Prostate gland (tissue), 2 donors: ENCODE data around the gene VSIG2. TPM values are rescaled to one million over a fixed set of nuclear protein-coding genes. Genes with fewer than 3 reads are reported as not detected.
A peak's percentile ranks its signal among the peaks of the same experiment; 100 is the strongest.

Experiments used
- DNase-seq: peaks from one replicate; pipeline ENCODE4 v3.0.0-alpha.2; 2019; ENCODE audit warnings: low spot score
- H3K27ac ChIP-seq, 2 donors: fragments of 200-600 bp; sonication (generic); 2 replicates each; pipeline ENCODE4 v1.5.1; 2017 to 2019
- H3K27me3 ChIP-seq: fragments of 200-600 bp; sonication (generic); replicated peaks from 2 replicates; pipeline ENCODE4 v1.5.1; 2019; ENCODE audit not compliant: insufficient read depth
- H3K36me3 ChIP-seq, 2 donors: fragments of 200-600 bp; sonication (generic); 1 replicate in 1 of 2; 2 replicates in 1 of 2; pipeline versions ENCODE4 v1.5.1 to v1.8.1; 2017 to 2019
- H3K4me1 ChIP-seq: fragments of 200-600 bp; sonication (generic); replicated peaks from 2 replicates; pipeline ENCODE4 v1.5.1; 2019
- H3K4me3 ChIP-seq, 2 donors: fragments of 200-600 bp; sonication (generic); 2 replicates each; pipeline ENCODE4 v1.5.1; 2017 to 2019
- H3K9me3 ChIP-seq: fragments of 200-600 bp; sonication (generic); 2 replicates; pipeline ENCODE4 v1.5.1; 2017
- CTCF ChIP-seq, 4 experiments: fragments of 200-600 bp in 2 of 4; fragments of 450-650 bp in 2 of 4; sonication (generic) in 2 of 4; IDR thresholded peaks; 1 replicate in 3 of 4; 2 replicates in 1 of 4; pipeline ENCODE4 v1.5.1; 2016 to 2019; ENCODE audit warnings: antibody characterized with exemption in 4 of 4, mild to moderate bottlenecking in 2 of 4, moderate library complexity in 2 of 4
- POLR2A ChIP-seq: fragments of 450-650 bp; IDR thresholded peaks from one replicate; pipeline ENCODE4 v1.6.1; 2016; ENCODE audit warnings: antibody characterized with exemption, mild to moderate bottlenecking
- POLR2AphosphoS5 ChIP-seq: sonication (generic); formaldehyde crosslinking; IDR thresholded peaks from one replicate; pipeline ENCODE4 v1.6.1; 2017; ENCODE audit warnings: antibody characterized with exemption
- WGBS: methylation state at CpG from one replicate; pipeline ENCODE4 v1.1.5; 2018; 5-methylcytosine and 5-hydroxymethylcytosine counted together
- intact Hi-C: fragments of 100-400 bp; cut with DNase I; formaldehyde crosslinking; loops from one replicate; pipeline ENCODE4 v1.14.2; 2022
- total RNA-seq, 2 donors: library from RNA; depleted of rRNA; stranded (reverse); fragments of >200 nt; gene quantifications; one replicate each; pipeline ENCODE4 v1.1.0, GENCODE V29; 2016

VSIG2 gene
- total RNA-seq, 2 donors from 2014 or later = 28.2 to 38.6 TPM

DNA sequence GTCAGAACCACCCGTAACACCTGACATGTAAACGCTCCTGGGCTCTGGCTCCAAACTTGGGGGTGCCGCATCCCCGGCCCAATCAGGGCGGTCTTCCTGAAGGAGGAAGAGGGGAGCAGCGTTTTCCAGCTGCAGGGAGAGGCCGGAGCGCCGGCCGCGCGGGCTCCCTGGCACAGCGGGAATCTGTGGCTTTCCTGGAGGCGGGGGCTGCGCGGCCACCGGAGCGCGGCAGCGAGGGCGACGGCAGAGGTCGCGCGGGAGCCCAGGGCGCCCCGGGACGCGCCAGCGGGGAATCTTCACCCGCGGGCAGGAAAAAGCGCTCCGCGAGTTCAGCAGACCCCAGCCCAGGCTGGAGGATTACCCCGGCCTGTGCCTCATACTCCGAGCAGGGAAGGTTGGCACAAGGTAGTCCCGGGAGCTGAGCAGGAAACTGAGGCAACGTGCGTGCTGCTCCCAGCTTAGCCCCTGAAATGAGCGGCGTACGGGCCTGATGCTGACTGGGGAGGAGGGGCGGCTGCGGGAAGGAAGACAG, 10.6 kb upstream of the VSIG2 start:
- peaks cover 19% of the 10 kb centered on the region for H3K27me3 ChIP-seq
- no peak overlapping the region for H3K27ac ChIP-seq
- peak overlapping the region; percentile 16 to 35 for H3K4me3 ChIP-seq
- WGBS = 3% methylated on average over 45 of the region's 45 CpGs
- H3K9me3 ChIP-seq = no peaks in the 10 kb centered on the region
- DNase-seq = no peak
- peaks cover 13% of the 10 kb centered on the region for H3K4me1 ChIP-seq
- H3K36me3 ChIP-seq = no peaks in the 10 kb centered on the region
- TF ChIP-seq POLR2AphosphoS5 (no peak), CTCF (IDR thresholded peaks at IDR 0.05) (no peak), POLR2A (no peak)
- intact Hi-C loops = loop anchor here (2.0 kb wide), 1 partner anchor 90 kb away; the partner anchor contains the start of genes SIAE and SPA17

GRCh38 chr11:124762105-124762623, 10.1 kb upstream of the VSIG2 start, which contains the start of gene ESAM:
Gene ESAM (minus strand): TSS chr11:124762290. CDS start chr11:124762154, 136 bp downstream.
- TF ChIP-seq CTCF (IDR thresholded peaks at IDR 0.05) (no peak), POLR2A (no peak), POLR2AphosphoS5 (no peak)
- Histone ChIP-seq H3K27me3 (peaks cover 19% of the 10 kb centered on the region), H3K36me3 (no peaks in the 10 kb centered on the region), H3K4me1 (peaks cover 13% of the 10 kb centered on the region), H3K4me3 (peak within 1 kb of the TSS; percentile 16 to 35), H3K9me3 (no peaks in the 10 kb centered on the region), H3K27ac (peak within 1 kb of the TSS; percentile 43 to 48)
- no peak for DNase-seq
- intact Hi-C loops = loop anchor here (2.0 kb wide), 1 partner anchor 89 kb away; the partner anchor contains the start of genes SIAE and SPA17
- 1% methylated on average over 45 of the region's 55 CpGs for WGBS

DNA sequence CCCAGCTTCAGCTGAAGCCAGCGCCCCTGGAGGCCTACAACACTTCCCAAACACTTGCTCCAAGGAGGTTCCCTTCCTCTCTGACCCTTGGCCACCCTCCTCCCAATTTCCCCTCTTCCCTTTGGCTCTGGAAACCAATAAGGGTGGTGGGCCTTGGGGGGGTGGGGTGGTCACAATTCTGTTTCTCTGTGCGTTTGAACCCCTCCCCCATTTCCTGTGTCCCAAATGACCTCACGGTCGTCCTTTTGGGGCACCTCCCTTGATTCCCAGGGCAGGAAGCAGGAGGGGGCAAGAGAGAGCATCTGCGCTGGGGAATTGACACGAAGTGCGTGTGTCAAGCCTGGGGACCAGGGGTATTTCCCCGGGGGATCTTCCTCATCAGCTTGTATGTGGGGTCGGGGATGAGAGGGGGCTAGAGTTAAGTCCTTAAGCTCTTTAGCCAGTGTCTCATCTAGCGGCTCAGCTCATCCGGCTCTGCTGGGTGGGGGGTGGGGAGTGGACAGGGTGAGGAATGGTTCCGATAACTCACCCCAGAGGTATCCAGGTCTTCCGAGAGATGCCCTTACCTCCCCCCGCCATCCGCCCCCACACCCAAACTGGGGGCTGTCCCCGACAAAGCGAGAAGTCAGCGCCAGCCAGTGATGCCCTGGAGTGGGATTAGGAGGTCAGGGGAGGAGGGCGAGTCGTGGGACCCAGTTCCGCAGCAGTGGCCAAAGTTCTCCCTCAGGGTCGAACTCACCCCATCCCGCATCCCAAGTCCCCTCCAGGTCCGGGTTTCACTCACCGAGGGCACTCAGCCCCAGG, 9.4 kb upstream of the VSIG2 start:
- WGBS = 27% methylated on average over 25 of the region's 25 CpGs
- peak overlapping the region; percentile 43 to 48 for H3K27ac ChIP-seq
- H3K4me3 ChIP-seq = peak overlapping the region; percentile 16 to 35
- DNase-seq = no peak
- no peaks in the 10 kb centered on the region for H3K9me3 ChIP-seq
- H3K27me3 ChIP-seq = peaks cover 19% of the 10 kb centered on the region
- TF ChIP-seq POLR2AphosphoS5 (no peak), POLR2A (no peak), CTCF (IDR thresholded peaks at IDR 0.05) (no peak)
- intact Hi-C loops = loop anchor here (2.0 kb wide), 1 partner anchor 89 kb away; the partner anchor contains the start of genes SIAE and SPA17
- no peaks in the 10 kb centered on the region for H3K36me3 ChIP-seq
- H3K4me1 ChIP-seq = peaks cover 13% of the 10 kb centered on the region

DNA sequence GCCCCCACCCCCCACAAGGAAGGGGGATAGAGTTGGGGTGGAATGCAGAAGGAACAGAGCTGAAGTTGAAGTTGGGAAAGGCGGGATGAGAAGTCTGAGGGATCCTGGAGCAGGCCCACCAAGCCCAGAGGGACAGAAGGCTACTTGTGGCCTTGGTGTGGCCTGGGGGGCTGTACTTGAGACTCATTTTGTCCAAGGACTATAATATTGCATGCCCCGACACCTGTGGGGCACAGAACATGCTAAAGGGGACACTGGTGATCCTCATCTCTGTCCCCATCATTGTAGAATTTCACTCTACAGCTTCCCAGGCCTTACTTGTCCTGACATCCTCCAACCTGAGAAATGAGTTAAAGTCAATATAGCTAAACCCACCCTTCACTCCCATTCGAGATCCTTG, 8.8 kb upstream of the VSIG2 start:
- Histone ChIP-seq H3K36me3 (no peaks in the 10 kb centered on the region), H3K27me3 (peaks cover 19% of the 10 kb centered on the region), H3K4me1 (peaks cover 13% of the 10 kb centered on the region), H3K9me3 (no peaks in the 10 kb centered on the region), H3K27ac (peak overlapping the region; percentile 31 to 43), H3K4me3 (peak overlapping the region; percentile 5 to 16)
- intact Hi-C loops = no loop called here
- 73% methylated on average over 3 of the region's 3 CpGs for WGBS
- TF ChIP-seq POLR2AphosphoS5 = no peak
- TF ChIP-seq CTCF (IDR thresholded peaks at IDR 0.05) = no peak
- no peak for TF ChIP-seq POLR2A
- no peak for DNase-seq
